Neutrophil (primary cell): Measurements from ENCODE around the gene GLS2.
"Not testable (repeated sequence)": the region's sequence is repeated elsewhere in the genome, so short reads cannot be mapped to it uniquely, and the experiment has no call there.

Experiments
- H3K27ac ChIP-seq: fragments of 200-600 bp; sonication (generic); 2 replicates; pipeline ENCODE4 v1.5.1; 2016; ENCODE audit warnings: mild to moderate bottlenecking, moderate library complexity
- H3K27me3 ChIP-seq: fragments of 200-600 bp; sonication (generic); 2 replicates; pipeline ENCODE4 v1.6.0; 2016; ENCODE audit warnings: mild to moderate bottlenecking
- H3K36me3 ChIP-seq: fragments of 200-600 bp; sonication (generic); 2 replicates; pipeline ENCODE4 v1.5.1; 2017
- H3K4me1 ChIP-seq, 2 experiments: fragments of 200-600 bp in 1 of 2; sonication (generic) in 1 of 2; 1 replicate in 1 of 2; 2 replicates in 1 of 2; pipeline versions ENCODE4 v1.5.1 to v1.6.1; 2013 to 2016; ENCODE audit warnings: low read depth in 1 of 2, low read length in 1 of 2, mild to moderate bottlenecking in 1 of 2, moderate library complexity in 1 of 2; ENCODE audit not compliant: control insufficient read depth in 1 of 2, insufficient read depth in 1 of 2
- H3K4me3 ChIP-seq, 2 experiments: fragments of 200-600 bp in 1 of 2; sonication (generic) in 1 of 2; 1 replicate in 1 of 2; 2 replicates in 1 of 2; pipeline ENCODE4 v1.5.1; 2013 to 2016; ENCODE audit warnings: low read depth in 1 of 2, low read length in 1 of 2, mild to moderate bottlenecking in 1 of 2, moderate library complexity in 1 of 2
- H3K9me3 ChIP-seq: fragments of 200-600 bp; sonication (generic); 2 replicates; pipeline ENCODE4 v1.5.1; 2016
- TF ChIP-seq, protein P1 (sequence below): fragments of 200-600 bp; sonication (generic); IDR thresholded peaks from 2 replicates; pipeline ENCODE4 v1.5.1; 2016; ENCODE audit warnings: antibody characterized with exemption

Gene GLS2

DNA sequence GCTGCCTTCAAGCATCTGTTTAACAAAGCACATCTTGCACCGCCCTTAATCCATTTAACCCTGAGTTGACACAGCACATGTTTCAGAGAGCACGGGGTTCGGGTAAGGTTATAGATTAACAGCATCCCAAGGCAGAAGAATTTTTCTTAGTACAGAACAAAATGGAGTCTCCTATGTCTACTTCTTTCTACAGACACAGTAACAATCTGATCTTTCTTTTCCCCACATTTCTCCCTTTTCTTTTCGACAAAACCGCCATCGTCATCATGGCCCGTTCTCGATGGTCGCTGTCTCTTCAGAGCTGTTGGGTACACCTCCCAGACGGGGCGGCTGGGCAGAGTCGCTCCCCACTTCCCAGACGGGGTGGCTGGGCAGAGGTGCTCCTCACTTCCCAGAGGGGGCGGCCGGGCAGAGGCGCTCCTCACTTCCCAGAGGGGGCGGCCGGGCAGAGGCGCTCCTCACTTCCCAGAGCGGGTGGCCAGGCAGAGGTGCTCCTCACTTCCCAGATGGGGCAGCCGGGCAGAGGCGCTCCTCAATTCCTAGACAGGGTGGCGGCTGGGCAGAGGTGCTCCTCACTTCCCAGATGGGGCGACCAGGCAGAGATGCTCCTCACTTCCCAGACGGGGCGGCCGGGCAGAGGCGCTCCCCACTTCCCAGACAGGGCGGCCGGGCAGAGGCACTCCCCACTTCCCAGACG is 5.6 kb upstream of the GLS2 start:
- not testable (repeated sequence) for H3K27ac ChIP-seq, H3K4me1 ChIP-seq, H3K4me3 ChIP-seq, H3K9me3 ChIP-seq, H3K36me3 ChIP-seq
- peaks cover 45% of the 10 kb centered on the region for H3K27me3 ChIP-seq

GRCh38 chr12:56490360-56490759 is 2.4 kb upstream of the GLS2 start:
- H3K9me3 ChIP-seq, result no peaks in the 10 kb centered on the region
- H3K4me1 ChIP-seq, result peaks cover 7 to 18% of the 10 kb centered on the region in 2 experiments
- peaks cover 74% of the 10 kb centered on the region for H3K27me3 ChIP-seq
- H3K4me3 ChIP-seq, result no peak overlapping the region
- H3K27ac ChIP-seq, result no peak overlapping the region
- TF ChIP-seq, protein P1, sequence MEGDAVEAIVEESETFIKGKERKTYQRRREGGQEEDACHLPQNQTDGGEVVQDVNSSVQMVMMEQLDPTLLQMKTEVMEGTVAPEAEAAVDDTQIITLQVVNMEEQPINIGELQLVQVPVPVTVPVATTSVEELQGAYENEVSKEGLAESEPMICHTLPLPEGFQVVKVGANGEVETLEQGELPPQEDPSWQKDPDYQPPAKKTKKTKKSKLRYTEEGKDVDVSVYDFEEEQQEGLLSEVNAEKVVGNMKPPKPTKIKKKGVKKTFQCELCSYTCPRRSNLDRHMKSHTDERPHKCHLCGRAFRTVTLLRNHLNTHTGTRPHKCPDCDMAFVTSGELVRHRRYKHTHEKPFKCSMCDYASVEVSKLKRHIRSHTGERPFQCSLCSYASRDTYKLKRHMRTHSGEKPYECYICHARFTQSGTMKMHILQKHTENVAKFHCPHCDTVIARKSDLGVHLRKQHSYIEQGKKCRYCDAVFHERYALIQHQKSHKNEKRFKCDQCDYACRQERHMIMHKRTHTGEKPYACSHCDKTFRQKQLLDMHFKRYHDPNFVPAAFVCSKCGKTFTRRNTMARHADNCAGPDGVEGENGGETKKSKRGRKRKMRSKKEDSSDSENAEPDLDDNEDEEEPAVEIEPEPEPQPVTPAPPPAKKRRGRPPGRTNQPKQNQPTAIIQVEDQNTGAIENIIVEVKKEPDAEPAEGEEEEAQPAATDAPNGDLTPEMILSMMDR, result no peak
- H3K36me3 ChIP-seq, result no peaks in the 10 kb centered on the region

- no peaks in the 10 kb centered on the region for H3K9me3 ChIP-seq
- H3K27me3 ChIP-seq, result peaks cover 71% of the 10 kb centered on the region
- peak overlapping the region; percentile 32 to 60 for H3K4me3 ChIP-seq
Measured at GRCh38 chr12:56487448-56488040, 417 bp downstream of the GLS2 start.

DNA sequence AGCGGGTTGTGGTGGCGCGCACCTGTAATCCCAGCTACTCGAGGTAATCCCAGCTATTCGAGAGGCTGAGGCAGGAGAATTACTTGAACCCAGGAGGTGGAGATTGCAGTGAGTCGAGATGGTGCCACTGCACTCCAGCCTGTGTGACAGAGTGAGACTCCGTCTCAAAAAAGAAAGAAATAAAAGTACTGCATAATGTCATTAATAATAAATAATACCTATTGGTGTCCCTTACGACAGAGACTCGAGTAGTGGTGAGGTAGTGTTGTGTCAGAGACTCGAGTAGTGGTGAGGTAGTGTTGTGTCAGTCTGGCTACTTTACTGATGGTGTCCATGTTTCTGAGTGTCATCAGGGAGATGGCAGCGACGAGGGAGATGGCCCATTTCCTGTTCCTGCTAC is 1.3 kb downstream of the GLS2 start:
- TF ChIP-seq, protein P1, result no peak
- Histone ChIP-seq H3K9me3 (no peaks in the 10 kb centered on the region), H3K27me3 (peaks cover 62% of the 10 kb centered on the region), H3K4me3 (no peak overlapping the region), H3K36me3 (no peaks in the 10 kb centered on the region), H3K27ac (no peak overlapping the region), H3K4me1 (peaks cover 7 to 18% of the 10 kb centered on the region in 2 experiments)

More at GRCh38 chr12:56487448-56488040, 417 bp downstream of the GLS2 start:
- H3K27ac ChIP-seq, result no peak overlapping the region
- TF ChIP-seq, protein P1, result no peak
- H3K4me1 ChIP-seq, result peaks cover 7 to 18% of the 10 kb centered on the region in 2 experiments
- no peaks in the 10 kb centered on the region for H3K36me3 ChIP-seq

DNA sequence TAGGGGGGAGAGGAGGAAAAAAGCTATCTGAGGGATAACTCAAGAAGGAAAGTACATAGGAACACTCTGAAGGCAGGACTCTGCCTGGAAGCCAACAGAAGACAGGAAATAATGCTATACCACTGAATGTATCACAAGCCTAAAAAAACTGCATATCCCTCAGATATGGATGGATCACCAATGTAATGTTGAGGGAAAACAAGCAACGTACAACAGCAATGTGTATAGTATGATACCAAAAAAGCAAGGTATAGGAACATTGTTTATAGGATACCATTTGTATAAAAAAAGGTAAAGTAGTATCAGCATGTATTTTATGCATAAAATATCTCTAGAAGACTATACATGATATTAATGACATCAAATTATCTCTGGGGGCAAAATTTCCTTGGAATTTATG is 3.4 kb downstream of the GLS2 start:
- no peak overlapping the region for H3K27ac ChIP-seq
- TF ChIP-seq, protein P1, result no peak

GRCh38 chr12:56479625-56480024 is 8.3 kb downstream of the GLS2 start:
- Histone ChIP-seq H3K27ac (no peak overlapping the region), H3K4me3 (no peak overlapping the region), H3K36me3 (no peaks in the 10 kb centered on the region), H3K27me3 (no peaks in the 10 kb centered on the region), H3K9me3 (no peaks in the 10 kb centered on the region), H3K4me1 (peaks cover 10 to 12% of the 10 kb centered on the region in 2 experiments)
- TF ChIP-seq, protein P1, result no peak

More for the DNA sequence above, 3.4 kb downstream of the GLS2 start:
- Histone ChIP-seq H3K36me3 (no peaks in the 10 kb centered on the region), H3K27me3 (peaks cover 41% of the 10 kb centered on the region), H3K4me3 (no peak overlapping the region), H3K9me3 (no peaks in the 10 kb centered on the region), H3K4me1 (peaks cover 19 to 28% of the 10 kb centered on the region in 2 experiments)
